ENCODE data around the gene TATDN3.
"Not testable (repeated sequence)": the region's sequence is repeated elsewhere in the genome, so short reads cannot be mapped to it uniquely, and the experiment has no call there.

The TATDN3 gene

GRCh38 chr1:212777151-212777550 lies 14.5 kb upstream of the TATDN3 start:
- FAIRE-seq = no peak

- FAIRE-seq = not testable (repeated sequence)
Measured at GRCh38 chr1:212779086-212779485, 12.6 kb upstream of the TATDN3 start.

- no peak for FAIRE-seq
Measured at GRCh38 chr1:212780759-212781158, 10.9 kb upstream of the TATDN3 start.

- FAIRE-seq = peak; percentile 79
Measured at GRCh38 chr1:212781225-212781624, 10.5 kb upstream of the TATDN3 start.

- peak; percentile 97 for FAIRE-seq
Measured at GRCh38 chr1:212782422-212783154, 9.1 kb upstream of the TATDN3 start.

- peak; percentile 68 for FAIRE-seq
Measured at GRCh38 chr1:212783976-212784375, 7.7 kb upstream of the TATDN3 start.

- no peak for FAIRE-seq
Measured at GRCh38 chr1:212785871-212786270, 5.8 kb upstream of the TATDN3 start.

- FAIRE-seq = no peak
Measured at GRCh38 chr1:212791261-212791675, 426 bp upstream of the TATDN3 start.

- FAIRE-seq = no peak
Measured at GRCh38 chr1:212792396-212792908, 758 bp downstream of the TATDN3 start.

- no peak for FAIRE-seq
Measured at GRCh38 chr1:212794561-212795014, 2.9 kb downstream of the TATDN3 start.

- FAIRE-seq = no peak
Measured at GRCh38 chr1:212797681-212798080, 6.0 kb downstream of the TATDN3 start.

GRCh38 chr1:212805767-212806166 lies 14.1 kb downstream of the TATDN3 start:
- FAIRE-seq = peak; percentile 56

GRCh38 chr1:212814537-212815334 lies 23.0 kb downstream of the TATDN3 start:
- FAIRE-seq = peak; percentile 93

GRCh38 chr1:212816567-212817278 lies 25.0 kb downstream of the TATDN3 start:
- peak; percentile 75 for FAIRE-seq

GRCh38 chr1:212819726-212820125 lies 28.0 kb downstream of the TATDN3 start:
- FAIRE-seq = no peak

GRCh38 chr1:212820969-212821368 lies 29.3 kb downstream of the TATDN3 start:
- FAIRE-seq = no peak

- FAIRE-seq = no peak
Measured at GRCh38 chr1:212822956-212823355, 31.3 kb downstream of the TATDN3 start.

- FAIRE-seq = no peak
Measured at GRCh38 chr1:212824201-212824600, 32.5 kb downstream of the TATDN3 start.

- FAIRE-seq = no peak
Measured at GRCh38 chr1:212825798-212826452, 34.2 kb downstream of the TATDN3 start.

GRCh38 chr1:212827171-212827776 lies 35.6 kb downstream of the TATDN3 start:
- no peak for FAIRE-seq

GRCh38 chr1:212827831-212828278 lies 36.2 kb downstream of the TATDN3 start:
- FAIRE-seq = no peak

GRCh38 chr1:212828395-212828794 lies 36.7 kb downstream of the TATDN3 start:
- no peak for FAIRE-seq

Data from TTC549 (cell line).